Upper lobe of right lung (tissue), 1 donor: ENCODE results near the gene PLXND1. TPM values are rescaled to one million over a fixed set of nuclear protein-coding genes. Genes with fewer than 3 reads are reported as not detected.

Source experiments
- ATAC-seq: fragments of 200-7000 bp; cut with Tn5 transposase; one replicate; pipeline ENCODE4 v1.9.1; 2020; ENCODE audit warnings: mild to moderate bottlenecking, moderate library complexity
- DNase-seq: peaks from one replicate; pipeline ENCODE4 v3.0.0-alpha.2; 2020
- H3K27ac ChIP-seq: fragments of 200-600 bp; one replicate; pipeline ENCODE4 v1.8.0; 2022
- H3K27me3 ChIP-seq: fragments of 200-600 bp; one replicate; pipeline ENCODE4 v1.8.0; 2022; ENCODE audit warnings: mild to moderate bottlenecking
- H3K36me3 ChIP-seq: fragments of 200-600 bp; one replicate; pipeline ENCODE4 v1.8.0; 2022
- H3K4me1 ChIP-seq: fragments of 200-600 bp; one replicate; pipeline ENCODE4 v1.8.0; 2022
- H3K4me3 ChIP-seq: fragments of 200-600 bp; one replicate; pipeline ENCODE4 v1.8.0; 2022; ENCODE audit warnings: mild to moderate bottlenecking
- H3K9me3 ChIP-seq: fragments of 200-600 bp; one replicate; pipeline ENCODE4 v1.8.0; 2022
- CTCF ChIP-seq: fragments of 200-600 bp; IDR thresholded peaks from one replicate; pipeline ENCODE4 v1.8.0; 2022; ENCODE audit warnings: antibody characterized with exemption
- intact Hi-C: fragments of 100-400 bp; cut with DNase I; formaldehyde crosslinking; loops from one replicate; pipeline ENCODE4 v1.11.0; 2022
- total RNA-seq: library from RNA; stranded (reverse); fragmentation: NEBNext Ultra II Directional; extraction: Animal tissue kit (Norgen Biotek cat#: 25700); gene quantifications from one replicate; pipeline ENCODE4 v1.2.1, GENCODE V29; 2021
- donor health status: DM: no; HTN: yes; CAD: no; lungs with severe emphysema.

PLXND1 gene
- total RNA-seq, 1 donor from 2014 or later, result 284 TPM

GRCh38 chr3:129607391-129608068 is 1.1 kb upstream of the PLXND1 start:
- DNase-seq (no peak), ATAC-seq (no peak)
- Histone ChIP-seq H3K4me3 (peak overlapping the region; percentile 57), H3K36me3 (no peaks in the 10 kb centered on the region), H3K27me3 (no peaks in the 10 kb centered on the region), H3K27ac (peak overlapping the region; percentile 87), H3K4me1 (peaks cover 67% of the 10 kb centered on the region), H3K9me3 (no peaks in the 10 kb centered on the region)
- no peak for TF ChIP-seq CTCF
- intact Hi-C loops, result no loop called here

- ATAC-seq (peak; percentile 2), DNase-seq (peak; percentile 82)
- Histone ChIP-seq H3K27ac (peak overlapping the region; percentile 90), H3K27me3 (no peaks in the 10 kb centered on the region), H3K9me3 (no peaks in the 10 kb centered on the region), H3K4me1 (peaks cover 66% of the 10 kb centered on the region), H3K36me3 (no peaks in the 10 kb centered on the region), H3K4me3 (peak overlapping the region; percentile 89)
- intact Hi-C loops, result no loop called here
- no peak for TF ChIP-seq CTCF
These were observed 397 bp downstream of the PLXND1 start for GRCh38 chr3:129605922-129606635.

- DNase-seq (peak; percentile 77), ATAC-seq (peak; percentile 11)
- no peak for TF ChIP-seq CTCF
- H3K36me3 ChIP-seq, result no peaks in the 10 kb centered on the region
- H3K27ac ChIP-seq, result peak overlapping the region; percentile 90
- H3K4me3 ChIP-seq, result peak overlapping the region; percentile 89
- no peaks in the 10 kb centered on the region for H3K9me3 ChIP-seq
- intact Hi-C loops, result no loop called here
- no peaks in the 10 kb centered on the region for H3K27me3 ChIP-seq
- peaks cover 72% of the 10 kb centered on the region for H3K4me1 ChIP-seq
These were observed 1.1 kb downstream of the PLXND1 start for GRCh38 chr3:129605203-129605921.

- Histone ChIP-seq H3K27me3 (no peaks in the 10 kb centered on the region), H3K9me3 (no peaks in the 10 kb centered on the region), H3K27ac (peak overlapping the region; percentile 90), H3K36me3 (no peaks in the 10 kb centered on the region), H3K4me1 (peaks cover 72% of the 10 kb centered on the region), H3K4me3 (peak overlapping the region; percentile 89)
- DNase-seq (no peak), ATAC-seq (no peak)
- no peak for TF ChIP-seq CTCF
- intact Hi-C loops, result no loop called here
These were observed 1.7 kb downstream of the PLXND1 start for GRCh38 chr3:129604767-129605166.

GRCh38 chr3:129603991-129604749 is 2.3 kb downstream of the PLXND1 start:
- no peak for TF ChIP-seq CTCF
- H3K4me3 ChIP-seq, result peak overlapping the region; percentile 89
- ATAC-seq (no peak), DNase-seq (no peak)
- H3K27me3 ChIP-seq, result no peaks in the 10 kb centered on the region
- intact Hi-C loops, result no loop called here
- peak overlapping the region; percentile 90 for H3K27ac ChIP-seq
- no peaks in the 10 kb centered on the region for H3K9me3 ChIP-seq
- peaks cover 73% of the 10 kb centered on the region for H3K4me1 ChIP-seq
- no peaks in the 10 kb centered on the region for H3K36me3 ChIP-seq
